HG03103 (cell line): Measurements from ENCODE around the gene RASSF5.
A peak's percentile ranks its signal among the peaks of the same experiment; 100 is the strongest.

Experiments
- ATAC-seq: cut with Tn5 transposase; IDR thresholded peaks from one replicate; pipeline ENCODE4 v1.9.1; 2021; ENCODE audit warnings: low read depth; ENCODE audit not compliant: unreplicated experiment

The RASSF5 gene

GRCh38 chr1:206507284-206508129 is at the start of gene RASSF5:
TSS of gene RASSF5 (plus strand) at chr1:206507531. CDS start at chr1:206507603, 72 bp downstream.
- no peak for ATAC-seq

- no peak for ATAC-seq
Measured at GRCh38 chr1:206459703-206460102, 47.6 kb upstream of the RASSF5 start.

- no peak for ATAC-seq
Measured at GRCh38 chr1:206460836-206461426, 46.4 kb upstream of the RASSF5 start.

GRCh38 chr1:206461602-206462455 is 45.5 kb upstream of the RASSF5 start:
- peak; percentile 55 for ATAC-seq

- ATAC-seq: no peak
Measured at GRCh38 chr1:206463137-206463536, 44.2 kb upstream of the RASSF5 start.

- ATAC-seq: no peak
Measured at GRCh38 chr1:206463911-206464310, 43.4 kb upstream of the RASSF5 start.

- no peak for ATAC-seq
Measured at GRCh38 chr1:206464456-206464964, 42.8 kb upstream of the RASSF5 start.

GRCh38 chr1:206465951-206466350 is 41.4 kb upstream of the RASSF5 start:
- no peak for ATAC-seq

- no peak for ATAC-seq
Measured at GRCh38 chr1:206466840-206467649, 40.3 kb upstream of the RASSF5 start.

- no peak for ATAC-seq
Measured at GRCh38 chr1:206467915-206468314, 39.4 kb upstream of the RASSF5 start.

- no peak for ATAC-seq
Measured at GRCh38 chr1:206468571-206468970, 38.8 kb upstream of the RASSF5 start.

- ATAC-seq: no peak
Measured at GRCh38 chr1:206469411-206469932, 37.9 kb upstream of the RASSF5 start.

- ATAC-seq: peak; percentile 49
Measured at GRCh38 chr1:206469933-206470691, 37.2 kb upstream of the RASSF5 start, which contains the start of gene IKBKE. TSS of gene IKBKE (plus strand) at chr1:206470476. CDS start at chr1:206473228, 2,752 bp downstream.

GRCh38 chr1:206470692-206471414 is 36.5 kb upstream of the RASSF5 start:
- peak; percentile 4 for ATAC-seq

- no peak for ATAC-seq
Measured at GRCh38 chr1:206471415-206471801, 35.9 kb upstream of the RASSF5 start.

- no peak for ATAC-seq
Measured at GRCh38 chr1:206472024-206472423, 35.3 kb upstream of the RASSF5 start.

GRCh38 chr1:206472454-206472853 is 34.9 kb upstream of the RASSF5 start:
- ATAC-seq: no peak

GRCh38 chr1:206472886-206473285 is 34.4 kb upstream of the RASSF5 start:
- no peak for ATAC-seq
